Measurements from ENCODE around the gene USP54. TPM values are rescaled to one million over a fixed set of nuclear protein-coding genes. Genes with fewer than 3 reads are reported as not detected.

Gene USP54
- total RNA-seq, 1 experiment from 2014 or later, result 37.9 TPM

DNA sequence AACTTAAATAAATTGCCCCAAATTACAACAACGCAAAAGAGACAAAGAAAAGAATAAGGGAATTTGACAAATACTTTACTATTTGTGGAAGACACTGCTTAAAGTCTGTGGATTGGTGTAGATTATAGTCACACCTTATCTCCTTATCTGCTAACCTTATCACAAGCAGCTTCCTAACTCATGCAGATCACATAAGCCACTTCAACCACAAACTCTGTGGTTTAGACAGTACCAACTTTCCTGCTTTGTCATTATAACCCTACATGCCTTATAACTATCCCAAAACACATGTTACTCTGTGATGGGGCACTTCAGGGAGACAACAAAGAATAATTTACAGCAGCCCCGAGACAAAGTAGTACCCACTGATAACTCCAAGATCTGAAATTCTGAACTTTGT is 53.9 kb downstream of the USP54 start:
- Mint-ChIP-seq H3K36me3 (ENCODE audit: insufficient read depth in 1 of 3, low read depth in 3 of 3) (peaks cover 9 to 33% (median 25%) of the 10 kb centered on the region in 3 experiments; a peak in 5 of 7 replicates), H3K4me1 (no peaks in the 10 kb centered on the region), H3K9me3 (no peaks in the 10 kb centered on the region), H3K27ac (no peak overlapping the region), H3K27me3 (ENCODE audit: low read depth) (no peaks in the 10 kb centered on the region), H3K4me3 (no peak overlapping the region)
- Histone ChIP-seq H3K23me2 (ENCODE audit: insufficient read length, low read depth, low read length, poor library complexity, severe bottlenecking) (no peaks in the 10 kb centered on the region), H2AK5ac (ENCODE audit: insufficient read length, low read length) (no peak overlapping the region), H2BK120ac (ENCODE audit: low read depth, low read length, poor library complexity, severe bottlenecking) (no peak overlapping the region), H2AFZ (ENCODE audit: low read length) (no peak overlapping the region), H4K91ac (ENCODE audit: insufficient read length, low read depth, low read length) (no peak overlapping the region), H4K8ac (replicated peaks; ENCODE audit: insufficient read length, low read depth, low read length) (no peak overlapping the region), H3T11ph (ENCODE audit: low read length) (no peak overlapping the region), H3K14ac (ENCODE audit: insufficient read depth, low read length) (no peak overlapping the region), H3K4ac (ENCODE audit: low read depth, low read length) (no peak overlapping the region), H3K18ac (ENCODE audit: insufficient read length, low read depth, low read length) (no peak overlapping the region), H4K5ac (ENCODE audit: insufficient read length, low read depth, low read length) (no peak overlapping the region), H3K56ac (ENCODE audit: insufficient read length, low read depth, low read length) (no peak overlapping the region), H3K79me1 (ENCODE audit: insufficient read depth, low read depth, low read length, poor library complexity, severe bottlenecking) (no peaks in the 10 kb centered on the region), H3K4me2 (ENCODE audit: insufficient read depth, insufficient read length, low read length) (no peak overlapping the region), H3K4me1 (ENCODE audit: insufficient read depth, low read length) (no peaks in the 10 kb centered on the region), H2BK12ac (ENCODE audit: insufficient read length, low read depth, low read length) (no peak overlapping the region), H3K79me2 (ENCODE audit: insufficient read depth, low read length) (no peaks in the 10 kb centered on the region), H3K9me3 (ENCODE audit: control insufficient read depth, low read depth, low read length) (no peaks in the 10 kb centered on the region), H3K27me3 (ENCODE audit: insufficient read depth, low read length) (no peaks in the 10 kb centered on the region), H2BK5ac (ENCODE audit: insufficient read length, low read length) (no peak overlapping the region), H2BK20ac (ENCODE audit: low read depth, low read length, poor library complexity, severe bottlenecking) (no peak overlapping the region), H3K9ac (ENCODE audit: extremely low read depth, insufficient read length, low read length) (no peak overlapping the region), H2BK15ac (ENCODE audit: low read depth, low read length) (no peak overlapping the region), H3K27ac (ENCODE audit: insufficient read length, low read depth, low read length) (no peak overlapping the region), H3K23ac (ENCODE audit: insufficient read length, low read depth, low read length) (no peak overlapping the region), H4K20me1 (ENCODE audit: control insufficient read depth, insufficient read depth, insufficient read length) (no peaks in the 10 kb centered on the region)
- no peak for DNase-seq
- WGBS (ENCODE audit: extremely low coverage, insufficient read length, low lambda C conversion rate), result no CpG with 5 or more reads among the region's 2 CpGs
- TF ChIP-seq, protein P1, sequence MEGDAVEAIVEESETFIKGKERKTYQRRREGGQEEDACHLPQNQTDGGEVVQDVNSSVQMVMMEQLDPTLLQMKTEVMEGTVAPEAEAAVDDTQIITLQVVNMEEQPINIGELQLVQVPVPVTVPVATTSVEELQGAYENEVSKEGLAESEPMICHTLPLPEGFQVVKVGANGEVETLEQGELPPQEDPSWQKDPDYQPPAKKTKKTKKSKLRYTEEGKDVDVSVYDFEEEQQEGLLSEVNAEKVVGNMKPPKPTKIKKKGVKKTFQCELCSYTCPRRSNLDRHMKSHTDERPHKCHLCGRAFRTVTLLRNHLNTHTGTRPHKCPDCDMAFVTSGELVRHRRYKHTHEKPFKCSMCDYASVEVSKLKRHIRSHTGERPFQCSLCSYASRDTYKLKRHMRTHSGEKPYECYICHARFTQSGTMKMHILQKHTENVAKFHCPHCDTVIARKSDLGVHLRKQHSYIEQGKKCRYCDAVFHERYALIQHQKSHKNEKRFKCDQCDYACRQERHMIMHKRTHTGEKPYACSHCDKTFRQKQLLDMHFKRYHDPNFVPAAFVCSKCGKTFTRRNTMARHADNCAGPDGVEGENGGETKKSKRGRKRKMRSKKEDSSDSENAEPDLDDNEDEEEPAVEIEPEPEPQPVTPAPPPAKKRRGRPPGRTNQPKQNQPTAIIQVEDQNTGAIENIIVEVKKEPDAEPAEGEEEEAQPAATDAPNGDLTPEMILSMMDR (conservative IDR thresholded peaks at IDR 0.05), result no peak

Measured in H9 (cell line).